ENCODE measurements around the gene SAMD5.

The SAMD5 gene

DNA sequence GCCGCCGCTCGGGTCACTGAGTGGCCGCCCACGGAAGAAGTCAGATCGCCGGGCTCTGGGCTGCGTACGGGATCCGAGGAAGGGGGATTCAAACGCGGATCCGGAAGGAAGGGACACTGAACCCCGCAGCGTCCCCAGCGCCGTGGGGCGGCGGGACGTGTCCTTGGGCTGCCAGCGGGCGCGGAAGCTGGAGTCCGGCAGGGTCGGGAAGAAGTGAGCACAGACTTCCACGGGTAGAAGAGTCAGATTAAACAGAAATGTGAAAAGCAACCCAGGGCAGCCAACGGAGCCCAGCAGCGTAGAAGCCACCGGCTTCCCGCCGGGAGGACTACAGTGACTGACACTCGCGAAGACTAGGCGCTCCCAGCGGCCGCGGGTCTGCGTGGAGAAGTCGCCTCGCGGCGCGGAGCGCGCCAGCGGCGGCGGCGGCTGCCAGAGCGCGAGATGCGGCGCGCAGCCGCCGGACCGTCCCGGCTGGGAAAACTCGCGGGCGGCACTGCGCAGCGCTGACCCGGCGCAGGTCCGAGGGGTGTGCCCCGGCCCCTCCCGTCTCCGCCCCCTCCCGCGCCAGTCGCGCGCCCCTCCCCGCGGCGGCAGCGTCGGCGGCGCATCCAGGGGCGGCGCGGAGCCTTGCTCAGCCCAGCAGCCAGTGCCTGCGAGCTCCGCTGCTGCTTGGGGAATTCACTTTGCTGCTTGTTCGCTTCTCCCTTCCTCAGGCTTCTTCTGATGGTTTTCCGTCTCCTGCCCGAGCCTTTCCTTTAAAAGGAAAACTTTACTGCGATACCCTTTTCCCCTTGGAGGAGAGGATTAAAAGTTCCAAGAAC is at the start of gene SAMD5:
Gene SAMD5, plus strand, starts transcription at position 649 of the 824 bp plus-strand sequence. CDS start 239 bp downstream, outside the sequence.
- no peak for DNase-seq

DNA sequence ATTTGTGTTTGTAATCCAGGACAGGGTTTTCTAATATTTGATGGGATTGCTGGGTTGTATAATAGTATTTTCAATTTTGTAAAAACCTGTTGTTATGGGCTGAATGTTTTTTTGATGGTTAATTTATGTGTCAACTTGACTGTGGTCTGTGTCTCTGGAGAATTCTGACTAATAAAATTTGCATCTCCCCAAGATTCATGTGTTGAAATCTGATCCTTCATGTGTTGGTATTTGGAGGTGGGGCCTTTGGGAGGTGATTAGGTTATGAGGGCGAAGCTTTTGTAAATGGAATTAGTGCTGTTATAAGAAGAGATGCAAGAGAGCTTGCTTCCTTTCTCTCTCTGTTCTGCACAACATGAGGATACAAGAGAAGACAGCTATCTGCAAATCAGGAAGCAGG is 48.7 kb upstream of the SAMD5 start:
- DNase-seq, result no peak

DNA sequence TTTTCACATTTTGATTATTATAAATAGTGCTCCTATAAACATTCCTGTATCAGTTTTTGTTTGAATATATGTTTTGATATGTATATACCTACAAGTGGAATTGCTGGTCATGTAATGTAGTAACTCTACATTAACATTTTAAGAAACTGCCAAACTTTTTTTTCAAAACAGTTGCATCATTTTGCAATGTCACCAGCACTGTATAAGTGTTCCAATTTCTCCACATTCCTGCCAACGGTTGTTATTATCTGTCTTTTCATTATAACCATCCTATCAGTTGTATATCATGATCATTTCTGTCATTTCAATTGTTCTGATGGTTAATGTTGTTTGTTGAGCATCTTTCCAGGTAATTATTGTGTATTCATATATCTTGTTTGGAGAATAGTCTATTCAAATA is 44.8 kb upstream of the SAMD5 start:
- DNase-seq, result no peak

DNA sequence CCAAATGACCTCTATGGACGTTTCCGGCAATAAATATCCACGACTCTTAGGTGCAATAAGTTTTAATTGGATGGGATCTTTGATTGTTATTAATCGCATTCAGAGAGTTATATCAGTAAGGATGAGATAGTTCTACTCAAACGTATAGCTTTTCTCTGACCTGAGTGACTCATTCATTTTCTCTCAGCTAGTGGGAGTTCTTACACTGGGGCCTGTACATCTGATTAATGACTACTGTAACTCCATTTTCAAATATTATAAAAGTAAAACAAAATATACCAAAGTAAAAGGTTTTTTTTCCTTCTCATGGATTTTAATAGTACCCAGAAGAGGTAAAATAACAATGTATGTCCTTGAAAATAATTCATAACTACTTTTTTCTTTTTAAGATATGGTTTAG is 41.1 kb upstream of the SAMD5 start:
- DNase-seq, result no peak

DNA sequence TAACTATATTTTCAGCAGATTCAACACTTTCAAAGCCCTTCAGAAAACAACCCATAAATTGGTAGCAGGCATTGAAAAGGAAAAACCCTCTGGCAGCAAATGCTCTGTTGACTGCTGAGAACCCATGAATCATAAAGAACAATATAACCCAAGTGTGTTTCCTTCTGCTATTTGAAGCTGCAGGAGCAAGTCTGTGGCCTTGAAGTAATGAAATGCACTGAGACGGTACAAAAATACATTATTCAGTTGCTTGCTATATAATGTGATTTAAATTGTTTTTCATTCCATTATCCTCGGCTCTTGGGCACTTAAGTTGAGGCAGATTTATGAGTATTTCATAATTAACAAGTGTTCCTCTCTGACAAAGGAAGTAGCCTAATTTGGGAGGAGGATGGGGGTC is 40.6 kb upstream of the SAMD5 start:
- DNase-seq, result no peak

DNA sequence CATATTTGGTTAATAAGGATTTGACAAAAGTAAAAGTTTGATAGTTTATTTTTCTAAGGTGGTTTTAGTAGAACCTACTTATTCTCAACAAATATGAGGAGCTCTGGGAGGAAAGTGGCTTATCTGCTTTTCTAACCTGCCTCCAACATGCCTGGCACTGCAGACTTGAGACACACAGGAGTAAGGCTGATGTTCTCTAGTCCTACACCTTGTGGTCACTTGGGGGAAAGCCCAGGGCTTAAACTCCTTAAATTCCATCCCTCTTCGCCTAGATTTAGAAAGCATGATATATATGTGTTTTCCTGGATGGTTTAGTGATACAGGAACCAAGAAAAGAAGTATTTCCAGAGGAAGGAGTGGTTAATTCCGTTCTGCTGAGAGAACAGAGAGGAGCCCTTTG is 39.9 kb upstream of the SAMD5 start:
- no peak for DNase-seq

DNA sequence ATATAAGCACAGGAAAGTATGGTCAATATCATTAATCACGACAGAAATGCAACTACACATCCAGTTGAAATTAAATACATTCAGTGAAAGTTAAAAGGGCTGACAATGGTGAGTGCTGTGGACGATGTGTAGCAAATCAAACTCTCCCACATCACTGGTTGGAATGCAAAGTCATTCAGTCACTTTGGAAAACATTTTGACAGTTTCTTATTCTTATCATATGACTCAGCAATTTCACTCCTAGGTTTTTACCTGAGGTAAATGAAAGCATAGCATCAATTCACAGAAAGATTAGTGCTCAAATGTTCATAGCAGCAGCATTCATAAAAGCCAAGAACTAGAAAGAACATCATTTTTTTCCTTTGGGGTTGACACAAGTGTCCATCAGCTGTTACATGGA is 28.6 kb upstream of the SAMD5 start:
- no peak for DNase-seq

DNA sequence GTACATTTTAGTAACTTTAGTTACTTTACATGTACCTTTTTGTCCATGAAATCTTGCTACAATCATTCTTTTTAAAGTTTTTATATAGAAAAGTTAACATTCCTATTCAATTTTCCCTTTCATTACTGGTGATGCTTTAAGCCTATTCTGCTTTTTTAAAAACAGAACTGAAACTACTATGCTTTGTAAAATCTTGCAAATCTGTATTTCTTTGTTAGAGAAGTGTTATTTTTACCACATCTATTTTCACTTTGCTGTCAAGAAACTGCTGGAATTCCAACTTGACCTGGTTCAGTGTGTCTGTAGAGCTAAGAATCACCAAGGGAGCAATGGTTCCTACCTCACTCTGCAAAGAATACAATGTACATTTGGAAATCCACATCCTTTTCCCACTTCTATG is 21.8 kb upstream of the SAMD5 start:
- DNase-seq, result no peak

DNA sequence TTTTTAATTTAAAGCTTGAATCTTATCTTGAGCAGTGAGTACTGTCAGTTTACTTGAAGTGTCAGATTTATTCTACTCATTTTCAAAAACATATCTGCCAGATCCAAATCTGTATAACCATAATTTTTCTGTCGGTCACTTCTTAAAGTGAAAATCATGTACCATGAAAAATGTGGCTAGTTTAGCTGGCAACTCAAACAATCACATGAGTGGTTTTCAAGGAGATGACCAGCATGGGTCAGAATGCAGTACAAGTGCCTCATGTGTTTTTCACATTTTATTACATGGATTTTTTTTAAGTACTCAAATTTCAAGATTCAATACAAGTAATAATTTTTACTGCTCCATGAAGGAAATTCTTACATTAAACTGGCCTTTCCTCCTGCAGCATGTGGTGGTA is 11.0 kb upstream of the SAMD5 start:
- DNase-seq, result no peak

DNA sequence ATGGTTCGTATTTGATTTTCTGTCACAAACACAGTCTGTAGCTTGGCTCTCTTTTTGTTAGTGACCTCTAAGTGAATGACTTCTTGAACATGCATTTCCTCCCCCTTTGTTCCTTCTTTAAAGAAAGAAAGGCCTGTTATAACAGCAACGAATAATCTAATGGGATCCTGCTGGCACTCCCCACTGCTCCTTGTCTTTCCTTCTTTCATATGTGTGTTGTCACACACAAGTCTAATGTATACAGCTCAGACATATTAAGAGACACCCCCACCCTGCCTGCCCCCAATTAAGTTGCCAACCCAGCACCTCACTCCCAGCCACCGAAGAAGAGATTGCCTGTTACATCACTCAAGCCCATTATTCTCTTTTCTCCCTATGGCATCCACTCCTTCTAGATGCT is 4.9 kb upstream of the SAMD5 start:
- no peak for DNase-seq

DNA sequence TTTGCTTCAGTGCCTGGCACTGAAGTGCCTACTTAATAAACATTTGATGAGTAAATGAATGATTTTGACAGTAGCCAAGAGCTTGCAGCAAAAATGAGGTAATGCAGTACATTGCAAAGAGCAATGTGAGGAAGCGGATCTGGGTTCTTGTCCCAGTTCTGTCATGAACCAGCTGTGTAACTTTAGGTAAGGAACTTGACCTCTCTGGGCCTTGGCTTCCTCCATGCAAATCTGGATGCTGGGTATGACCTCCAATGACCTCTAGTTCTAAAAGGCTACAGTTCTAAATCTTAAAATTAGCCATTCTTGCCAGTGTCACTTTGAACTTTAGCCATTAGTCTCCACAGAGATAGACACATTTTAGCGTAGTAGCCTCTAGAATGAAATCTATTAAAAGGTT is 3.6 kb upstream of the SAMD5 start:
- DNase-seq, result no peak

DNA sequence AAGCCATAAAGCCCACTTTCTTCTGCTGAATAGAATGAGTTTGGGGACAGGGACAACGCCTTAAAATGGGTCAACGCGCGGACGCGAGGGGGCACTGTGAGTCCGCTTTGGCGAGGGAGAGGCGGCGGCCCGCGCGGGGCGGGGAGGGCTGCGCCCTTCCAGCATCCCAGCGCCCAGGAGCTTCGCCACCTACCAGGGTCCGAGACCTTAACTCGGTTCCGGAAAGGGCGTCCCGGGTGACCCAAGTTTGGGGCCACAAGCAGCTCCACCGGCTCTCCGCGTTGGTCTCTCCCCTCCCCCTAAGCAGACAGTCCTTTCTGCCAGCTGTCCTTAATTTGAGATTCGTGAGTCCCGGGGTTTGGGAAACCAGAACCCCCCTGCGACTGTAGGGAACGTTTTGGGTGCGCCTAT is 1.8 kb upstream of the SAMD5 start:
- DNase-seq, result no peak

DNA sequence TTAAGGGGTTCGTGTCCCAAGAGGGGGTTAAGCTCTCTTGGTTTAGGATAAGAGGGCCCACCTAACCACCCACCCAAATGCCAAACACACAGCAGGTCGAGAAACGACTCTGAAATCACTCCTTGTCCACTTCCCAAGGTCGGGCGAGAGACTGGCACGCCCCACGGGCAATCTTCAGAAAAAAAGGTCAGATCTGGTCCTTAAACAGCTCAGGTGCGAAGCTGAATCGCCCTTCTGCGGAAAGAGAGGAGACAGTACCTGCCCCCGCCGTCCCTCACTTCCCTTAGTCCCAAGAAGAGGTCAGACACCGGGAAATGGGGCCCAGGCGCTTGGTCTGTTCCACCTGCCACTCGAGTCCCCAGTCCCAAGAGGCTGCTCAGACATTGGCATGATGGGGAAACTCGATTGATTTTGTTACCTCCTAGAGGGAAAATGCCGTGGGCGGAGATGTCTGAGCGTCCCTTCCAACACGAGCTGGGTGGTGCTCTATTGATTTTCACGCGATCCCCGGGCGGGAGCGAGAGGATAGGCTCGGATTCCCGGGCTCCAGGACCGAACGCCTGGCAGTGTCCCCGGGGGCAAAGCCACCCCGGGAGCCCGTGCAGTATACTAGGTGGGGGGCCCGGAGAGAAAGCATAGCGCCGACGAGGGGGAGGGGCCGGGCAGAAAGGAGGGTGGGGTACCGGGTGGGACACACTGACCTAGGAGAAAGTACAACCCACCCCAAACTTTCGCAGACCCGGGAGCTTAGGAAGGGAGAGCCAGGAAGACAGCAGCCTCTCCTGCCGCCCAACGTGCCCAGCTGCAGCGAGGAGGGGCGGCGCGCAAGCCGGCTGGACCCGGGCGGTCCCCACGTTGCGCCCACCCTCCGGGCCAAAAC is 1.1 kb upstream of the SAMD5 start:
- no peak for DNase-seq

DNA sequence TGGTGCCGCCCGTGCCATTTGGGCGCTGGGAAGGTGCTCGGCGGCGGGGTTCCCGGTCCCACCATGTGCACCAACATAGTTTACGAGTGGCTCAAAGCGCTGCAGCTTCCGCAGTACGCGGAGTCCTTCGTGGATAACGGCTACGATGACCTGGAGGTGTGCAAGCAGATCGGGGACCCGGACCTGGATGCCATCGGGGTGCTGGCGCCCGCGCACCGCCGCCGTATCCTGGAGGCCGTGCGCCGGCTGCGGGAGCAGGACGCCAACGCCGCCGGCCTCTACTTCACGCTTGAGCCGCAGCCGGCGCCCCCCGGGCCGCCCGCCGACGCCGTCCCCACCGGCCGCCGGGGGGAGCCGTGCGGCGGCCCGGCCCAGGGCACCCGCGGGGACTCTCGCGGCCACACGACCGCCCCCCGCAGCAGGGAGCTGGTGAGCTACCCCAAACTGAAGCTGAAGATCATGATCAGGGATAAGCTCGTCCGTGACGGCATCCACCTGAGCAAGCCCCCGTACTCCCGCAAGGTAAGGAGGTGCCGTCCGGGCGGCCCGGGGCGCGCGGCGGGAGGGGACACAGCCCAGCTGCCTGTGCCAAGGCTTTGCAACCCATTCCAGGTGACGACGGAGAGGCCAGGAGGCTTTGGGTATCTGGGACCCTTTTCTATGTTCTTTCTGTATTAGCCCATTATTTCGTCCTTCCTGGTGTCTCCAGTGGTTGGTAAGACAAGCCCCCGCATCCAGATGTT is 547 bp downstream of the SAMD5 start:
- DNase-seq, result no peak

DNA sequence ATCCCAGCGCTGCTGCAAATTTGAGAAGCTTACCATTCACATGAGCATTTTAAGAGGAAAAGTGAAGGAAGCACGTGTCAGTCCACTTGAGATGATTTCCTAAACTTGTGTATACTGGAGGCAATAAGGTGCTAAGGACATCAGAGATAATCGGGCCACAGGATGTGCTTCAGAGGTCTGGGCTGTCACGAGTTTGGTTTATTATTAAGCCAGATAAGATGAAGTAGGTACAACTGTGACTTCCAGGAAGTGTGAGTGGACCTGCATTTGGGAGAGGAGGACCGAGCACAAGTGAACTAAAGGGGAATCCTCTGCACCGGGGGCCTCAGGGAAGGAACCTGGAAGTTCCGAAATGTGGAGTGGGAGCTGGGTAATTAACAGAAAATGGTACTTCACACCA is 1.4 kb downstream of the SAMD5 start:
- no peak for DNase-seq

DNA sequence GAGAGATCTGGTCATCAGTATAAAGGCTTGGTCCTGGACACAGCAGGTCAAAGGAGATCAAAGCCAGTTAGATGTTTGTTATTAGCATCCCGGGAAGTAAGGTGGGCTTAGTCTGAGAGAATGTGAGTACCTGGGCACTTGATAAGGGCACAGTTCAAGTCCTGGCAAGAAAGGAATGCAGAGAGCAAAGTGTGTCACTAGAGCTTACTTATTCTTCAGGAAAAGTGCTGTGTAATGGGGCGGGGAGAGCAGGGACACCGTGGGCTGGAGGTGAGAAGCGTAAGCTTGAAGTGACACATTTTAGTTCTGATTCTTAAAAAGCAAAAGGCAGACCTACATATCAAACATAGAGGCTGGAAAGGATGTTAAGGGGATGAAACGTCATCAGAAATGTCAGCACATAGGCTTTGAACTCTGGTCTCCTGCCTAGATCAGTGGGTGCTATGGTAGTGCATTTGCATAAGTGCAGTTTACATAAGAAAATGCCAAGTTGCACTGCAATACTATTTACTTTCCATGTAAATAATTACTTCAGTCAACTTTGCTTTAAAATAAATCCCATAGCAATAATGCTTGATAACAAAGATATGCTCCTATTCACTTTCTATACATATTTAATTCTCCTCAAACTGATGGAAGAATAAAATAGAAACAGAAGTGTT is 2.6 kb downstream of the SAMD5 start:
- no peak for DNase-seq

DNA sequence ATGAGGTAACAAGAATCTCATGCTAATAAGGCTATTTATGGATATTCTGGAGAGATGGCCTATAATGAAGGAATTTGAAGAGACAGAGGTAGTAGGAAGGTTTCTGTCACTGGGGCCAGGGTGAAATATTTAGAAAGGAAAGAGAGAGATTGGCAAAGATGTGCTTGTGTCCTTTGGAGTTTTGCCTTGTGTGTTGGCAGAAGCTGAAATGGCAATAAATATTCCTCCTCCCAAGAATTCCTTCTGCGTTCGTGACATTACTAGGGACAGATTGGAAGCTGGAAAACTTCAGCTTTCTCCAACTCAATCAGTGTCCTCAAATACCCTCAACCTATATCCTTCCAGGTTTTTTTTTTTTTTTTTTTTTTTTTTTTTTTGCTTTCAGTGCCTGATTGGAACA is 6.3 kb downstream of the SAMD5 start:
- no peak for DNase-seq

DNA sequence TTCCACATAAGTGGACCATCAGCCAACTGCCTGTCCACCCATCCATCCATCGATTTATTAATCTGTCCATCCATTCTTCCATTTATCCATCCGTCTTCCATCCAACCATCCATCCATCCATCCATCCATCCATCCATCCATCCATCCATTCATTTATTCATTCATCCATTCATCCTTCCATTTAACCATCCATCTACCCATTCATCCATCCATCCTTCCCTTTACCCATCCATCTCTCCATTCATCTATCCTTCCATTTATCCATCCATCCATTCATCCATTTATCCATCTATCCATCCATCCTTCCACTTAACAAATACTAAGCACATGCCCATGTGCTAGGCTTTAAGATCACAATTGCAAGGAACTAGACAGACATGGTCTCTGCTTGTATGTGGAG is 6.8 kb downstream of the SAMD5 start:
- DNase-seq, result no peak

DNA sequence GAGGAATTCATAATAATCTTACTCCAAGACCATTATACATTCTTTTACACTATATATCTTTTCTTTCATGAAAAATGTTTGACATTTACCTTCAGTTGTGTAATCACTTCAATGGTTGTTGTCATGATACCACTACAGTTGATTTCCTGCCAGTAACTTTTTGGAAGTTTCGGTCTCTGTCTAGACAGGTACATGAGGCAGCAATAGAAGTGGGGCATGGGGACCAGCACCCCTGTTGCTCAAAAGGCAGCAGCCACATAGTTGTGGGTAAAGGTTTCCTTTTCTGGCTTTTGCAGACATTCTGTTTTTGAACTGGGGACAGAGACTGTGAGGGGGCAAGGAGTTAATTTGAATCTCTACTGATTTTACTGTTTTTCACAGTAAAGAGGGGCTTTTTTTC is 14.1 kb downstream of the SAMD5 start:
- DNase-seq, result no peak

DNA sequence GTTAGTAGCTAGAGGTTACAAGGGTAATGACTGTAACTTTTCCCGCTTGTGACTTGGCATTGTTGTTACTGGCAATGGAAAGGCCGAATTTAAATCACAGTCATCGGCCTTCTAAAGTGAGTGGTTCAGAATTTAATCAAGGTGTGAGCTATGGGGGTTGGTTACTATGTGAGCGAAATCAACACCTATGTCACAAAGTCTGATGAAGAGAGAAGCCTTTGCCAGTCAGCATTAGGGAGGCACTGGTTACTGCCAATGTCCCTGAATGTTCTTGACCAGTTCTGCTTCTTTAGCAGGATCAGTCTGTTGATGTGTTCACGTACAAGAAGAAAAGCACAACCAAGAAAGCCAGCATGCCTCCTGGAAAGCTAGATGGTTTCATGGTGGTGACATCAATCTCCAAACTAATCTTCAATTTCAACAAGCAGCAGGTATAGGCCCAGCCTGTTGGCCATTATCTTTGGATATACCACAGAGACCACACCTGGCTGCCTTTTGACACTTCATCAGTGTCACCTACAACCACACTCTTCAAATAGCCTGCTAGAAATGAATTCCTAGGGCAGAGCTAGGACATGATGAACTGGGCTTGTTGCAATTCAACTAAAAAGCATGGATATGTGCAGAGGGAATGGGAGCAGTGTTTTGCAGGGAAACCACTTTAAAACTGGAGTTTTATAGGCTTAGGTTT is 17.2 kb downstream of the SAMD5 start:
- no peak for DNase-seq

DNA sequence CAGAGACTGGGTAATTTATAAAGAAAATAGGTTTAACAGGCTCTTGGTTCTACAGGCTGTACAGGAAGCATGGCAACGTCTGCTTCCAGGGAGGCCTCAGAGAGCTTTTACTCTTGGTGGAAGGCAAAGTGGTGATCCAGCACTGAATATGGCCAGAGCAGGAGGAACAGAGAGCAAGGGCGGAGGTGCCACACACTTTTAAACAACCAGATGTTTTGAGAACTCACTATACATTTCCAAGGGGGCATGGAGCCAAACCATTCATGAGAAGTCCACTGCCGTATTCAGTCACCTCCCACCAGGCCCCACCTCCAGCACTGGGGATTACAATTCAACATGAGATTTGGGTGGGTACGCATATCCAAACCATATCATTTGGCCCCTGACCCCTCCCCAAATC is 18.7 kb downstream of the SAMD5 start:
- no peak for DNase-seq

DNA sequence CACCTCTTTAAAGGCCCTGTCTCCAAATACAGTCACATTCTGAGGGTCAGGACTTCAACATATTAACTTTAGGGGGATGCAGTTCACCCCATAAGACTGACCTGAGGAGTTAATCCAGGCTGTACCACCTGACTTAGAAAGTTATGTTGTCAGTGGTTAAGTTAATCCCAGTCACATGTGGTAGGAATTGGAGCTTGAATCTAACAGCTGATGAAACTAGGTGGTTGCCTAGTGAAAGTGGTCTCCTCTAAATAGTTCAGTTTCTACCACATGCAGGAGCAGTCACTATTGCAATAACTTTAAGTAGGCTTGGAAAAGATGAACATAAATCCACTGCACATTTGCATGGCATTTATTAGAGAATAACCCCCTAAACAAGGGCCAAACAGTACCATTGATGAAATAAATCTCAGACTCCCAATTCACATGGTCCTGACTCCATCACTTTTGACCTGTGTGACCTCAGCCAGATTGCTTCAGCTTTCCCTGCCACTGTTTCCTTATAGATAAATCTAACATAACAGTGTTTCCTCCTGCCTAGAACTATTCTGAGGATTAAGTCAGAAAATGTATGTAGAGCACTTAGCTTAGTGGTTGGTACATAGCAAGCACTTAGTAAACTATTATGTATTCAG is 20.1 kb downstream of the SAMD5 start:
- no peak for DNase-seq

Data from activated CD4-positive, CD25-positive, alpha-beta regulatory T cell (primary cell).